Mucosa of descending colon (tissue), 3 donors: Measurements from ENCODE around the gene CLIC5. TPM values are rescaled to one million over a fixed set of nuclear protein-coding genes. Genes with fewer than 3 reads are reported as not detected.

Experiments used
- ATAC-seq: fragments of 200-7000 bp; cut with Tn5 transposase; one replicate; pipeline ENCODE4 v1.9.1; 2020; ENCODE audit warnings: mild to moderate bottlenecking, moderate library complexity
- DNase-seq, 3 donors: peaks; one replicate each; pipeline ENCODE4 v3.0.0-alpha.2; 2020
- H3K36me3 ChIP-seq: fragments of 200-600 bp; one replicate; pipeline ENCODE4 v1.8.0; 2021; ENCODE audit warnings: low read depth, mild to moderate bottlenecking
- H3K4me1 ChIP-seq: fragments of 200-600 bp; one replicate; pipeline ENCODE4 v1.8.0; 2021; ENCODE audit warnings: low read depth, mild to moderate bottlenecking
- H3K4me3 ChIP-seq: fragments of 200-600 bp; one replicate; pipeline ENCODE4 v1.8.0; 2021; ENCODE audit warnings: mild to moderate bottlenecking
- H3K9me3 ChIP-seq: fragments of 200-600 bp; one replicate; pipeline ENCODE4 v1.8.0; 2021; ENCODE audit warnings: mild to moderate bottlenecking
- intact Hi-C, 2 donors: fragments of 100-400 bp; cut with DNase I in 1 of 2; cut with micrococcal nuclease in 1 of 2; formaldehyde crosslinking; loops; one replicate each; pipeline versions ENCODE4 v1.11.0 to v1.11.1; 2022; cut with DNase I, micrococcal nuclease
- total RNA-seq, 3 donors: library from RNA; stranded (reverse); fragmentation: NEBNext Ultra II Directional in 2 of 3; extraction: Animal tissue kit (Norgen Biotek cat#: 25700) in 2 of 3; gene quantifications; one replicate each; pipeline versions ENCODE4 v1.2.1 to v1.2.4, GENCODE V29; 2021 to 2023
- TF ChIP-seq, protein P1 (sequence below): fragments of 200-600 bp; IDR thresholded peaks from one replicate; pipeline ENCODE4 v1.8.0; 2022; ENCODE audit warnings: antibody characterized with exemption, mild to moderate bottlenecking
- donor health status: DM: no; HTN: no; CAD: no; lungs with moderate emphysema.
- donor health status: DM: no; HTN: no; CAD: no.
- donor health status: DM: no; HTN: yes; CAD: no.

The CLIC5 gene
- total RNA-seq, 3 donors from 2014 or later, result 149 to 242 (median 215) TPM

DNA sequence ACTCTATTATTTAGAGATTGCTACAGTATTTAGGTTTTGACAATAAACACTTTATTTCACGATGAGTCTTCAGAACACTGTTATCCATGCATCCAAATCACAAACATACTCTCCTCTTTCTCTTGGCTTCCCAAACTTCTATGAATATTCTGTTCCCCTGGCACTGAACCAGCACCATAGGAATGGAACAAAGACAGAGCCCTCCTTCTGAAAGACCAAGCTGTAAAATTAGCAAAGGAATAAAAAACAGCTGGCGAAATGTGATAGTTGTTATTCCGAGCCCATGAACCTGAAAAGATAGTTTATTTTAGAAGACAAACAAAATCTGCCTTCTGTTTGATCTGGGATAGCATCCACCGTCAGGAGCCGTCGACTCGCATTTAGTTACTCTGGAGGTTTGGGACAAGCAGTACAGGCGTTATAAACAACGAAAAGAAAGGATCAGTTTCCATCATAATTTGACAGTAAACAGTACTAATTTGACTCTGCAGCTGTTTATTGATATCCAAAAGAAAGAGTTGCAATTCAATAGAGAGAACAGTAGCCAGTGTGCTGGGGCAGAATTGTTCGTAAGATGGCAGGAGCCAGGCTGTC lies 161.4 kb downstream of the CLIC5 start:
- H3K4me3 ChIP-seq, result no peak overlapping the region
- TF ChIP-seq, protein P1, sequence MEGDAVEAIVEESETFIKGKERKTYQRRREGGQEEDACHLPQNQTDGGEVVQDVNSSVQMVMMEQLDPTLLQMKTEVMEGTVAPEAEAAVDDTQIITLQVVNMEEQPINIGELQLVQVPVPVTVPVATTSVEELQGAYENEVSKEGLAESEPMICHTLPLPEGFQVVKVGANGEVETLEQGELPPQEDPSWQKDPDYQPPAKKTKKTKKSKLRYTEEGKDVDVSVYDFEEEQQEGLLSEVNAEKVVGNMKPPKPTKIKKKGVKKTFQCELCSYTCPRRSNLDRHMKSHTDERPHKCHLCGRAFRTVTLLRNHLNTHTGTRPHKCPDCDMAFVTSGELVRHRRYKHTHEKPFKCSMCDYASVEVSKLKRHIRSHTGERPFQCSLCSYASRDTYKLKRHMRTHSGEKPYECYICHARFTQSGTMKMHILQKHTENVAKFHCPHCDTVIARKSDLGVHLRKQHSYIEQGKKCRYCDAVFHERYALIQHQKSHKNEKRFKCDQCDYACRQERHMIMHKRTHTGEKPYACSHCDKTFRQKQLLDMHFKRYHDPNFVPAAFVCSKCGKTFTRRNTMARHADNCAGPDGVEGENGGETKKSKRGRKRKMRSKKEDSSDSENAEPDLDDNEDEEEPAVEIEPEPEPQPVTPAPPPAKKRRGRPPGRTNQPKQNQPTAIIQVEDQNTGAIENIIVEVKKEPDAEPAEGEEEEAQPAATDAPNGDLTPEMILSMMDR, result no peak
- intact Hi-C loops, result no loop called here
- DNase-seq (no peak), ATAC-seq (no peak)
- H3K4me1 ChIP-seq, result no peaks in the 10 kb centered on the region
- H3K36me3 ChIP-seq, result no peaks in the 10 kb centered on the region
- H3K9me3 ChIP-seq, result no peaks in the 10 kb centered on the region

GRCh38 chr6:45851034-45851400 lies 164.6 kb downstream of the CLIC5 start:
- no peaks in the 10 kb centered on the region for H3K4me1 ChIP-seq
- intact Hi-C loops, result no loop called here
- H3K4me3 ChIP-seq, result no peak overlapping the region
- H3K9me3 ChIP-seq, result no peaks in the 10 kb centered on the region
- no peak for ATAC-seq
- no peak for DNase-seq
- TF ChIP-seq, protein P1, result no peak
- no peaks in the 10 kb centered on the region for H3K36me3 ChIP-seq

- no peaks in the 10 kb centered on the region for H3K9me3 ChIP-seq
- H3K4me1 ChIP-seq, result no peaks in the 10 kb centered on the region
- DNase-seq (no peak), ATAC-seq (no peak)
- no peaks in the 10 kb centered on the region for H3K36me3 ChIP-seq
- intact Hi-C loops, result no loop called here
- TF ChIP-seq, protein P1, result no peak
- H3K4me3 ChIP-seq, result no peak overlapping the region
Observed at GRCh38 chr6:45850378-45851033, 165.2 kb downstream of the CLIC5 start.

- no peak for ATAC-seq
- no peaks in the 10 kb centered on the region for H3K9me3 ChIP-seq
- no peak for DNase-seq
- intact Hi-C loops, result no loop called here
- H3K4me1 ChIP-seq, result no peaks in the 10 kb centered on the region
- TF ChIP-seq, protein P1, result no peak
- no peaks in the 10 kb centered on the region for H3K36me3 ChIP-seq
- no peak overlapping the region for H3K4me3 ChIP-seq
Observed at GRCh38 chr6:45845567-45845966, 170.1 kb downstream of the CLIC5 start.

DNA sequence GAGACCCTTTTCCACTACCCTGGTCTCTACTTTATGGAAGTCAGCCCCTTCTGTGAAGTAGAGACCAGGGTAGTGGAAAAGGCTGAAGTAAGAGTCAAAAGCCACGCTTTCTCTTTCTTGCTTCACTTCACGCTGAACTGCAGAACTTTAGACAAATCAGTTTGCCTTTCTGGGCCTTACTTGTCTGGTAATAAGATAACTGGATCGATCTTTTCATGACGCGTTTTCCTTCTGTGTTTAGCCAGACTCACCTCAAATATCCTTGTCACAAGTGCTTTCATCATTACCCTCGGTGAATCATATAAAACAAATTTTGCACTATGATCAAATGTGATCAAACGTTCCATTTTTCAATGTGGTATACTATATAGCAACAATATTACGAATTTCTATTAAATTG lies 170.7 kb downstream of the CLIC5 start:
- H3K36me3 ChIP-seq, result no peaks in the 10 kb centered on the region
- H3K4me3 ChIP-seq, result no peak overlapping the region
- intact Hi-C loops, result no loop called here
- TF ChIP-seq, protein P1, result no peak
- DNase-seq (no peak), ATAC-seq (no peak)
- no peaks in the 10 kb centered on the region for H3K9me3 ChIP-seq
- H3K4me1 ChIP-seq, result no peaks in the 10 kb centered on the region
